WI38 (cell line): Measurements from ENCODE around the gene SMARCAL1.

Experiments used
- H3K4me3 ChIP-seq: 2 replicates; pipeline ENCODE4 v1.5.1; 2011; ENCODE audit warnings: low read depth, mild to moderate bottlenecking, control low read depth, low read length
- TF ChIP-seq, protein P1 (sequence below): IDR thresholded peaks from 2 replicates; pipeline ENCODE4 v1.5.1; 2012; ENCODE audit warnings: low read depth, mild to moderate bottlenecking, control low read depth, low read length

Gene SMARCAL1

DNA sequence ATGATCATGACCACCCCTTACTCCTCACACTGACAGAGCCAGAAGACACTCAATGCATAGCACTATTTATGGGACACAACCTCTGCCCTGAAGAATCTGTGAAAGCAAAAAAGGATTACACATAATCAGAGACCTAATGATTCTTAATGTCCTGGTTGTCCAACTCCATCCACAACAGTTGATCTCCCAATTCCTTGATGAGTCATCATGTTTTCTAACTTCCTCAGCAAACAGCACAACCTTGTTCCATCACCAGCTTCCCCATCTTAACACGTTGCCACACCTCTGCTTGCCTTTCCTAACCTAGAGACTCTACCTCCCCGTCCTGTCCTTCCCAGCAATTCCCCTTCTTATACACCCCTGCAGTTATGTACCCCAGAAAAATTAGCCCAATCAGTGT lies 26.8 kb upstream of the SMARCAL1 start:
- no peak overlapping the region for H3K4me3 ChIP-seq
- TF ChIP-seq, protein P1, sequence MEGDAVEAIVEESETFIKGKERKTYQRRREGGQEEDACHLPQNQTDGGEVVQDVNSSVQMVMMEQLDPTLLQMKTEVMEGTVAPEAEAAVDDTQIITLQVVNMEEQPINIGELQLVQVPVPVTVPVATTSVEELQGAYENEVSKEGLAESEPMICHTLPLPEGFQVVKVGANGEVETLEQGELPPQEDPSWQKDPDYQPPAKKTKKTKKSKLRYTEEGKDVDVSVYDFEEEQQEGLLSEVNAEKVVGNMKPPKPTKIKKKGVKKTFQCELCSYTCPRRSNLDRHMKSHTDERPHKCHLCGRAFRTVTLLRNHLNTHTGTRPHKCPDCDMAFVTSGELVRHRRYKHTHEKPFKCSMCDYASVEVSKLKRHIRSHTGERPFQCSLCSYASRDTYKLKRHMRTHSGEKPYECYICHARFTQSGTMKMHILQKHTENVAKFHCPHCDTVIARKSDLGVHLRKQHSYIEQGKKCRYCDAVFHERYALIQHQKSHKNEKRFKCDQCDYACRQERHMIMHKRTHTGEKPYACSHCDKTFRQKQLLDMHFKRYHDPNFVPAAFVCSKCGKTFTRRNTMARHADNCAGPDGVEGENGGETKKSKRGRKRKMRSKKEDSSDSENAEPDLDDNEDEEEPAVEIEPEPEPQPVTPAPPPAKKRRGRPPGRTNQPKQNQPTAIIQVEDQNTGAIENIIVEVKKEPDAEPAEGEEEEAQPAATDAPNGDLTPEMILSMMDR, result no peak

DNA sequence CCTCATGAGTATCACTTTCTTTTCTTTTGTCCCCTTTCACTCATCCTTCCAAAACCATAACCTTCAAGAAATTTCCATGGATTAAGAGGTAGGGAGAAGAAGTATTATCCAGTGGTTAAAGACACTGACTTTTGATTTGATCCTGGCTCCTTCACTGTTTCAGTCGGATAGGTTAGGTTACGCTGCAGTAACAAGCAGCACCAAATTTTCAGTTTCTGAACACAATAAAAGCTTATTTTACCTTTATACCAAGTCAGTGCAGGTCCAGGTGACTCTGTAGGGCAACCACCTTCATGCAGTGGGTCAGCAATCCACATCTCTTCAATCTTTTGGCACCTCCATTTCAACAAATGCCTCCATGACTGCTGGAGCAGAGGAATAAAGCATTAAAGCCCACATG lies 25.0 kb upstream of the SMARCAL1 start:
- TF ChIP-seq, protein P1, result no peak

DNA sequence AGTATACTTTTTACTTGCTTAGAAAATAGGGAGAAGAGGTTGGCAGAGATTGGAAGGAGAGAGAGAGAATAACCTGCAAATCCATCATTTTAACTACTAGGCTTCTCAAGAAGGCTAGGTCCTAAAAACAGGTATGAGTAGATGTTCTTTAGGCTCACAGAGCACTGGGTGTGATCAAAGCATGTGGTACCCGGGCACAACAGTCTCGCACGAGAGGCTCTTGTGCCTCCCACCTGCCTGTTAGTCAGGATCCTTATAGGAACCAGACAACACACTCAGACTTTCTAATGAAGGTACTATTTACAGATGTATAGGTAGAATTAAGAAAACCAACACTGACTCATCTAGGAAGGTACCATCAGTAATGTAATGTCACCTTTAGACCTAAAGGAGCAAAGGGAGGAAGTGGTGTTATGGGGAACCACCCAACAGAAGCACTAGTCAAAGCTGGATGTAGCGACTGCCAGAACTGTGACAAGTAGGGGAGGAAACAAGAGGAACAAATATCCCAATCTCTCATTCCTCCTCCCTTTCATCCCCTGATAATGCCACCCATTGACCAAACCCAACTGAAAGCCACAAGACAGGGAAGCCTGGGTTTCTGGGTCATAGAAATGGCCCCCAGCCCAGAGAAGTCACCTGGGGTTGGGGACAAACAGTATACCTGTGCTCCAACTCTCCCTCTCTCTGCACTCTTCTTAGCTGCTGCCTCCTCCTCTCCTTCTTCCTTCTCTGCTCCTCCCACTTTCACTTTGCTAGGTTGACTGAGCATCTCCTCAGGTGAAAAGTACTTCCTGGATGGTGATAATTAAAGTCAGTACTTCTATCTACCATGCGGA lies 24.0 kb upstream of the SMARCAL1 start:
- TF ChIP-seq, protein P1, result no peak
- H3K4me3 ChIP-seq, result no peak overlapping the region

More for the DNA sequence above, 25.0 kb upstream of the SMARCAL1 start:
- H3K4me3 ChIP-seq, result no peak overlapping the region

DNA sequence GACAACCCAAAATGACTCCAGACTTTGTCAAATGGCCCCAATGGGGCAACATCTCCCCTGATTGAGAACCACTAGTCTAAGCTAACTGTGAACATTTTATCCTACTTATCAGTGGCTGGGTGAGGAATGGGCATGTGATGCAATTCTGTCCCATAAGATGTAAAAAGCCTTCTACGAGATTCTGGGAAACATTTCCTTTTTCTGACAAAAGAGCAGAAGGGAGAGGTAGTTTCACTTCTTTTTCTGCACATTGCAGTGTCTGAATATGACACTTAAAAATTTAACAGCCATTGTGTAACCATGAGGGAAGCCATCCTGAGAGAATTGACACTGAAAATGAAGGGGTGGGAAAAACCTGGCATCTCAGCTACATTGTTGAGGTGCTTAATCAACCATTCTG lies 22.7 kb upstream of the SMARCAL1 start:
- TF ChIP-seq, protein P1, result no peak

DNA sequence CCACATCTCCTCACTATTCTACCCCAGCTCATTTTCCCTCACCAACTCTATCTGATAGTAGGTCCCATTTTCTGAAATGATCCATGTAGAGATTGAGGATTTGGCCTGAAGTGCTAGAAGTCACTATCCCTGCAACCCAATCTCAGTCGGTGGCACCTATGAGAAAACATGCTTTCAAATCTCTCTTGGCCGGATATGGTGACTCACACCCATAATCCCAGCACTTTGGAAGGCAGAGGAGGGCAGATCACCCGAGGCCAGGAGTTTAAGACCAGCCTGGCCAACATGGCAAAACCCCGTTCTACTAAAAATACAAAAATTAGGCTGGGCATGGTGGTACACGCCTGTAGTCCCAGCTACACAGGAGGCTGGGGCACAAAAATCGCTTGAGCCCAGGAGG lies 20.9 kb upstream of the SMARCAL1 start:
- no peak overlapping the region for H3K4me3 ChIP-seq
- TF ChIP-seq, protein P1, result no peak

More for the DNA sequence above, 22.7 kb upstream of the SMARCAL1 start:
- H3K4me3 ChIP-seq, result no peak overlapping the region

DNA sequence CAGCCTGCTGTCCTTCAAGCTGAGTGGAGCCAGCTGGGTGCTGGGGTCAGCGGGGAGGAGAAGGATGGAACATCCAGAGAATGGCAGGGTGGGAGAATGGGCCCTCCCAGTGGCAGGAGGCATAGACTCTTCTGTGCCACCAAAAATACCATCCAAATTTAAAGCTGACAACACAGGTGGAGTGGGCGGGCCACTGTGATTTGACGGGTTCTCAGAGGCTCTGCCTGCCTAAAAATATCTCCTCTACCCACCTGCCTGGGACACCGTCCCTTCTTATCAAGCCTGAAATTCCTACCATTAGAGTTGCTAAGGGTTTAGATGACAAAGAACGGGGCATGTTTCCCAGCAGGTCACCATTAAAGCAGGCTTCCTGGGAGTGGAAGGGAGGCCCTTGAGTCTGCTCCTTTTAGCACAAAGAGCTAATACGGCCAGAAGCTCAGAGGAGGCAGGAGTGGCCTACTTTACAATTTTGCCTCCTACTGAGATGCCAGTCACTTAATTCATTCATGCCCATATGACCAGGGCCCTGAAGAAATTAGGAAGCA lies 20.2 kb upstream of the SMARCAL1 start:
- H3K4me3 ChIP-seq, result no peak overlapping the region
- TF ChIP-seq, protein P1, result no peak
